Caki2 (cell line): ENCODE measurements around the gene GIMAP1. TPM values are rescaled to one million over a fixed set of nuclear protein-coding genes. Genes with fewer than 3 reads are reported as not detected.

Experiments
- DNase-seq: peaks from one replicate; pipeline ENCODE4 v3.0.0-alpha.2; 2015; ENCODE audit warnings: low read depth
- in situ Hi-C: cut with HindIII; loops from 2 replicates; pipeline ENCODE4 v1.10.0; 2016; ENCODE audit warnings: low sequenced_read_pairs, low pct_unique_long_range_greater_than_20kb, mixed read lengths
- total RNA-seq: library from RNA; depleted of rRNA; stranded (reverse); fragments of >200 nt; shearing (Covaris generic); gene quantifications from 2 replicates; pipeline ENCODE4 v1.2.3, GENCODE V29; 2014; ENCODE audit warnings: low replicate concordance

Gene GIMAP1
- total RNA-seq, 1 experiment from 2014 or later = not detected

GRCh38 chr7:150739033-150739432 lies 22.6 kb downstream of the GIMAP1 start:
- in situ Hi-C loops = no loop called here

DNA sequence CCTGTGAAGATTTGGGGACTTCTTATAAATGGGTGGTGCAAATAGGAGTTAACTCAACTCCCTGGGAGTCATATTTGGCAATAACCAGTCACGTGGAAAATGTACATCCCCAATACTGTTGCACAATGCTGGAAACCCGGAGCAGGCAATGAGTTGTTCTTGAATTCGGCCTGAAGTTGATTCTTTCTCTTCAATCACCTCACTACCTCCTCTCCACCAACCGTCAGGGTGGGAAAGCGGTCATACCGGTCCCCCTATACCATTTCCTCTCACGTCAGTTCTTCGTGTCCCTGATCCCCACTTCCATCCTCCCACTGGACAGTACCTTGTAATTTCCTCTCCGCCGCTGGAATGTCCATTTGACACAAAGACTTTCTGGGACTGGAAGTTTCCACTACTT lies 23.6 kb downstream of the GIMAP1 start:
- DNase-seq = no peak
- in situ Hi-C loops = no loop called here

More at GRCh38 chr7:150739033-150739432, 22.6 kb downstream of the GIMAP1 start:
- DNase-seq = no peak

DNA sequence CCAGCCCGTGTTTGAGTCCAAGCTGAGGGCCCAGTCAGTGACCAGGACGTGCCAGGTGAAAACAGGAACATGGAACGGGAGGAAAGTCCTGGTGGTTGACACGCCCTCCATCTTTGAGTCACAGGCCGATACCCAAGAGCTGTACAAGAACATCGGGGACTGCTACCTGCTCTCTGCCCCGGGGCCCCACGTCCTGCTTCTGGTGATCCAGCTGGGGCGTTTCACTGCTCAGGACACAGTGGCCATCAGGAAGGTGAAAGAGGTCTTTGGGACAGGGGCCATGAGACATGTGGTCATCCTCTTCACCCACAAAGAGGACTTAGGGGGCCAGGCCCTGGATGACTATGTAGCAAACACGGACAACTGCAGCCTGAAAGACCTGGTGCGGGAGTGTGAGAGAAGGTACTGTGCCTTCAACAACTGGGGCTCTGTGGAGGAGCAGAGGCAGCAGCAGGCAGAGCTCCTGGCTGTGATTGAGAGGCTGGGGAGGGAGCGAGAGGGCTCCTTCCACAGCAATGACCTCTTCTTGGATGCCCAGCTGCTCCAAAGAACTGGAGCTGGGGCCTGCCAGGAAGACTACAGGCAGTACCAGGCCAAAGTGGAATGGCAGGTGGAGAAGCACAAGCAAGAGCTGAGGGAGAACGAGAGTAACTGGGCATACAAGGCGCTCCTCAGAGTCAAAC lies 26.0 kb downstream of the GIMAP1 start:
- DNase-seq = no peak
- in situ Hi-C loops = no loop called here

- in situ Hi-C loops = no loop called here
- DNase-seq = no peak
These were observed 27.7 kb downstream of the GIMAP1 start for GRCh38 chr7:150744041-150744656.

GRCh38 chr7:150745086-150745485 lies 28.7 kb downstream of the GIMAP1 start:
- DNase-seq = no peak
- in situ Hi-C loops = no loop called here

DNA sequence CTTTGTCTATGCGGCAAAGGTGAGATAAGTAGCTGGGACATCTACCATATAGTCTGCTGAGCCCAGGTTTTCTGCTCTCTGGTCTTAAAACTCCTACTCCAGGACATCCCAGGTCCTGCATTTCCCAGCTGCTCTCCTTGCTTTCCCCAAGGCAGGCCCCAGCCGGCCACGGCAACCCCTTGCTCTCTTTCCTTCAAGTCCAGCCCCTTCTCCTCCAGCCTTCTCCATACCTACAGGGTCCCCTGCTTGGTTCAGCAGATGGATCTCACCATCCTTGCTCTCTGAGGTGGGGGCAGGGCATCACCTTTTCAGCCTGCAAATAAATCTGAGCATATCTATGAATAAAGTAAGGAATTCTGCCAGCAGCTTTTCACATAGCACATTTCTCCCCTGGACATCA lies 29.5 kb downstream of the GIMAP1 start:
- DNase-seq = no peak
- in situ Hi-C loops = no loop called here

DNA sequence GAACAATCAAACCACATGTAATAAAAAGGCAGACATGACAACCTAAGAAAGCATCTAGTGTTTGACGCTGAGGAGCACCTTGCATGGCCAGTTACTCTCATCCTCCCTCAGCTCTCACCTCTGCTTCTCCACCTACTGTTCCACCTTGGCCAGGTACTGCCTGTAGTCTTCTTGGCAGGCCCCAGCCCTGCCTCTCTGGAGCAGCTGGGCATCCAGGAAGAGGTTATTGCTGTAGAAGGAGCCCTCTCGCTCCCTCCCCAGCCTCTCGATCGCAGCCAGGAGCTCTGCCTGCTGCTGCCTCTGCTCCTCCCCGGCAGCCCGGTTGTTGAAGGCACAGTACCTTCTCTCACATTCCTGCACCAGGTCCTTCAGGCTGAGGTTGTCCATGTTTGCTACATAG lies 30.5 kb downstream of the GIMAP1 start:
- DNase-seq = no peak
- in situ Hi-C loops = no loop called here

DNA sequence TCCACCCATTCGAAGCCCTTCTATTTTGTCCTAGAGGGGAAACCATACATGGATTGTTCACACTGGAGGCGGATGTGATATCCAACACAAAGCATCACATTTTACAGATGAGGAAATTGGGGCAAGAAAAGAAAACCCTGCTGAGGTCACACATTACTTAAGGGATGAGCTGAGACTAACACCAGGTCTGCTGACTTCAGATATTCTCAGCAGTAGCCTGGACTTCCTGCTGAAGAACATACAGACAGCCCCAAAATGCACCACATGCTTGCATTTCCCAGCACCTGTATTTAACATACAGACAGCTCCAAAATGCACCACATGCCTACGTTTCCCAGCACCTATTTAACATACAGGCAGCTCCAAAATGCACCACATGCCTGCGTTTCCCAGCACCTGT lies 32.0 kb downstream of the GIMAP1 start:
- DNase-seq = no peak
- in situ Hi-C loops = no loop called here

DNA sequence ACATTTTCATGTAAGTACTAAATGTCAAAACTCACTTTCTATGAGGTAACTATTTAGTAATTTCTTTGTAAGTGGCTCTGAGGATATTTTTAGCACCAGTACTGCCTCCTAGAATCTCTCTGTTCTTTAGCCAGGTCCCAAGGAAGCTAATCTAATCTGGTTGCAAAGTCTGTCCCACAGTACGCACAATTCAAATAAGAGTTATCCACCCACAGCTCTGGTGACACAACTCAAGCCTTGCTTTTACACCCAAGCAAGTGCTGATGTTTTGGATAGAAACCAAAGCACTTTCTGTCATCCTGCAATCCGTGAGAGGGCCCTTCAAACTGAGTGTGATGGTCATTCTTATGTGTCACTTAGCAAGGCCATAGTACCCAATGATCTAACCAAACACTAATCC lies 35.3 kb downstream of the GIMAP1 start:
- DNase-seq = no peak
- in situ Hi-C loops = no loop called here

DNA sequence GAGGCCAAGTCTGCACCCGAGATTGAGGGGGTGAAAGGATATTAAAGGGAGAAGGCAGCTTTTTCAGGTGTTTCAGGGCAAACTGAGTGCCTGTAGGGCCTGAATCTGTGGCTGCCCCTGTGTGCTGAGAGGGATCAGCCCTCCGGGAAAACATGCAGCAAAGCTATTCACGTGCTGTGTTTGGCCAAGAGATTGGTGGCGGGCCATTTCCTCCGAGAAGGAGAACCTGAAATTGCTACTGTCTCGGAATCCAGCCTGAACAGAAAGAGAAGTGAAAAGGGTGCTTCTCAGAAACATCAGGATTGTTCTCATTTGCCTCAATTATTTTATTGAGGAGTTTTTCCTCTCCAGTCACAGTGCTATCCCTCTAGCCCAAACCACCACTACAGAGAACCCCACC lies 36.8 kb downstream of the GIMAP1 start:
- DNase-seq = no peak
- in situ Hi-C loops = no loop called here

GRCh38 chr7:150753826-150754603 lies 37.6 kb downstream of the GIMAP1 start:
- in situ Hi-C loops = no loop called here
- DNase-seq = no peak

DNA sequence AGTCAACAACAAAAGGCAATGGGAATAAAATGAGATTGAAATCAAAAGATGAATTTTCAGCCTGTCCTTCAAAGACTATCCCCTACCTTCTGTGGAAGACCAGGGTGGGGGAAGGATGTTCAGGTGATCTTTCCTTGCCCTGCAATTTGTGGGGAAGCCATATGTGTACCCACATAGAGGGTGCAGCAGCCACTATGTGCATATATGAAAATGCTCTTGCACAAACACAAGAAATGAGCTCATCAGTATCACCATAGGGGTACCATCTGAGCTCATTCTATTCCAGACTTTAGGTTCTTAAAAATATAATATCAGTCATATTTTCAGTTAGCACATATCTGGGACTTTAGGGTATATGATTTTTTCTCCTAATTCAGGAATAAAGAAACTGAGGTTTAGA lies 38.5 kb downstream of the GIMAP1 start:
- in situ Hi-C loops = no loop called here
- no peak for DNase-seq

DNA sequence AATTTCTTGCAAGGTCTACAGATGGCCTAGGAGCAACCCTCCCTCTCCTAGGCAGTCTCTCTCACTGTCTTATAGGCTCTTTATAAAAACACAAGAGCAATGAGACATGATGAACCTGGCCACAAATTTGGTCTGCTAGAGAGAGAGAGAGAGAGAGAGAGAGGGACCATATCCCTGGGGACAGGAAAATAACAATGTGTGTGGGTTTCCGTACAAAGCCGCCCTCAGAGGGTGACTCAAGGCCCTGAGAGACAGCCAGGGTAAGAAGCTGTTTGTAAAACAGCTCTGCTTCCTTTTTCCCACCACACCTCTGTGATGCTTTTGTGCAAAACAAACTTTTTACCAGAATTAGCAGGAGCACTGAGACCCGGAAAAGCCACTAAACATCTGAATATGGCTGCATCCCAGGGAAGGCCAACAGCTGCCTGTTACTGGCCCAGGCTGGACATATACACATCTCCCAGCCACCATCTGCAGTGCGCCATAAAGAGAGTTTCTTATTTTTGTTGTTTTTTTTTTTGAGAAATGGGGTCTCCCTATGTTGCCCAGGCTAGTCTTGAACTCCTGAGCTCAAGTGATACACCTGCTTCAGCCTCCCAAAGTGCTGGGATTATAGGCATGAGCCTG lies 39.2 kb downstream of the GIMAP1 start:
- in situ Hi-C loops = no loop called here
- DNase-seq = no peak

DNA sequence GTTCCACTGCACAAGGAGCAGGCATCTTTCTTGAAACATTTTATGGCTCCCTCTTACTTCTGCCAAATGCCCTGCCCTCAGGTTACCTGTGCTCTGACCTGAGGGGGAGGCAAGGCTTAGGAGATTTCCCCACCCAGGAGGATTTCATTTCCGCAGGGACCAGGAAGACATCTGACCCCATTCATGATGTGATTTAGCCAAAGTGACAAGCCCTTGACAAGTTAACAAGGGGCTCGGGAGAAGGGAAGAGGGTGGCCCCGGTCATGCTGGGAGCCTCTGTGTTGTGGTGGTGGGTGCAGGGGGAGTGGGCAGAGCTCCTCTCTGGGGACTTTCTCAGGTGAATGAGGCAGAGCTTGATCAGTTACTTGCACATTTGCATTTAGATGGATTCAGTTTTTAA lies 39.8 kb downstream of the GIMAP1 start:
- no peak for DNase-seq
- in situ Hi-C loops = no loop called here

- DNase-seq = no peak
- in situ Hi-C loops = no loop called here
These were observed 40.4 kb downstream of the GIMAP1 start for GRCh38 chr7:150756858-150757257.

DNA sequence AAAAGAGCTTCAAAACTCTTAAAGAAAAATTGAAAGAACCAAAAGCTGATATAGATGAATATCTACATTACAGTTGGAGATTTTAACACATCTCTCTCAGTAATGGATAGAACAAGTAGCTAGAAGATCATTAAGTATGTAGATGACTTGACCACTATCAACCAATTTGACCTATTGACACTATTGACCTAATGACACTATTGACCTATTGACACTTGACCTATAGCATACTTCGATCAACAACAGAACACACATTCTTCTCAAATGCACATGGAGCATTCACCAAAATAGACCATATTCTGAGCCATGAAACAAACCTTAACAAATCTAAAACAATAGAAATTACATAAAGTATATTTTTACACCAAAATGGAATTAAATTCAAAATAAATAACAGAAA lies 43.1 kb downstream of the GIMAP1 start:
- DNase-seq = no peak
- in situ Hi-C loops = no loop called here

- DNase-seq = no peak
- in situ Hi-C loops = no loop called here
These were observed 49.9 kb downstream of the GIMAP1 start for GRCh38 chr7:150766334-150766709.

- in situ Hi-C loops = no loop called here
These were observed 53.4 kb downstream of the GIMAP1 start for GRCh38 chr7:150769768-150770167.

More at GRCh38 chr7:150769768-150770167, 53.4 kb downstream of the GIMAP1 start:
- DNase-seq = no peak
